Keratinocyte (primary cell): ENCODE results near the gene ASAP3. TPM values are rescaled to one million over a fixed set of nuclear protein-coding genes. Genes with fewer than 3 reads are reported as not detected.

Source experiments
- DNase-seq: peaks from one replicate; pipeline ENCODE4 v3.0.0-alpha.2; 2011; ENCODE audit warnings: low read depth, missing footprints, low spot score
- FAIRE-seq: peaks from 2 replicates; lab custom pipeline; 2011; peaks lifted over from hg19 to GRCh38; lab: Jason Lieb, UNC
- H2AFZ ChIP-seq: 2 replicates; pipeline ENCODE4 v1.6.0; 2012; ENCODE audit warnings: low read length, control low read depth, inconsistent platforms; ENCODE audit not compliant: control insufficient read depth
- H3K27ac ChIP-seq: 2 replicates; pipeline ENCODE4 v1.5.1; 2011; ENCODE audit warnings: low read length; ENCODE audit not compliant: control insufficient read depth, insufficient read depth
- H3K27me3 ChIP-seq: 3 replicates; pipeline ENCODE4 v1.6.0; 2011; ENCODE audit warnings: low read length; ENCODE audit not compliant: control insufficient read depth, insufficient read depth; ENCODE audit errors: extremely low read depth
- H3K36me3 ChIP-seq, 2 experiments: 2 replicates in 1 of 2; 3 replicates in 1 of 2; pipeline ENCODE4 v1.5.1; 2011; ENCODE audit warnings: low read length in 2 of 2, mild to moderate bottlenecking in 1 of 2; ENCODE audit not compliant: control insufficient read depth in 2 of 2, insufficient read depth in 2 of 2; ENCODE audit errors: extremely low read depth in 1 of 2
- H3K4me1 ChIP-seq: 3 replicates; pipeline ENCODE4 v1.5.1; 2011; ENCODE audit warnings: low read length; ENCODE audit not compliant: control insufficient read depth, insufficient read depth; ENCODE audit errors: extremely low read depth
- H3K4me2 ChIP-seq: 3 replicates; pipeline ENCODE4 v1.6.0; 2011; ENCODE audit warnings: low read depth, low read length; ENCODE audit not compliant: control insufficient read depth, insufficient read depth; ENCODE audit errors: extremely low read depth
- H3K4me3 ChIP-seq, 3 experiments: fragments of 200-600 bp in 1 of 3; sonication (generic) in 1 of 3; 2 replicates in 2 of 3; 3 replicates in 1 of 3; pipeline ENCODE4 v1.5.1; 2011 to 2016; ENCODE audit warnings: low read length in 3 of 3, mild to moderate bottlenecking in 3 of 3, control low read depth in 2 of 3, inconsistent platforms in 1 of 3, low read depth in 1 of 3, mixed read lengths in 1 of 3, mixed run types in 1 of 3, moderate library complexity in 1 of 3; ENCODE audit not compliant: control insufficient read depth in 2 of 3, insufficient read depth in 2 of 3; ENCODE audit errors: extremely low read depth in 1 of 3
- H3K79me2 ChIP-seq: 2 replicates; pipeline ENCODE4 v1.6.0; 2012; ENCODE audit warnings: low read length; ENCODE audit not compliant: control insufficient read depth, insufficient read depth
- H3K9ac ChIP-seq: 3 replicates; pipeline ENCODE4 v1.6.0; 2011; ENCODE audit warnings: low read length; ENCODE audit not compliant: control insufficient read depth, insufficient read depth; ENCODE audit errors: extremely low read depth
- H3K9me1 ChIP-seq: 3 replicates; pipeline ENCODE4 v1.6.0; 2011; ENCODE audit warnings: low read length; ENCODE audit not compliant: control insufficient read depth, insufficient read depth; ENCODE audit errors: extremely low read depth
- H3K9me3 ChIP-seq: 2 replicates; pipeline ENCODE4 v1.5.1; 2012; ENCODE audit warnings: low read depth, low read length; ENCODE audit not compliant: control insufficient read depth
- H4K20me1 ChIP-seq: 3 replicates; pipeline ENCODE4 v1.6.0; 2011; ENCODE audit warnings: low read length; ENCODE audit not compliant: control insufficient read depth, insufficient read depth; ENCODE audit errors: extremely low read depth
- EZH2 ChIP-seq: IDR thresholded peaks from one replicate; pipeline ENCODE4 v1.6.1; 2012; ENCODE audit warnings: inconsistent platforms, mild to moderate bottlenecking, low read length, moderate library complexity
- dilution Hi-C: fragments of 300-500 bp; cut with MboI; formaldehyde crosslinking; loops from one replicate; pipeline ENCODE4 v1.7.0; 2020; ENCODE audit warnings: low sequenced_read_pairs; ENCODE audit not compliant: extremely low pct_ligation_motif_present
- polyA plus RNA-seq, 5 experiments: library from polyadenylated mRNA; depleted of rRNA in 3 of 5; stranded (reverse) in 3 of 5; stranded (forward) in 1 of 5; unstranded in 1 of 5; fragments of >200 nt; gene quantifications; 1 replicate in 1 of 5; 2 replicates in 3 of 5; 3 replicates in 1 of 5; pipeline versions ENCODE4 v1.2.1 to v1.2.3, GENCODE V29; 2011 to 2012; ENCODE audit warnings: missing spikeins in 2 of 5, low read depth in 1 of 5, low replicate concordance in 1 of 5
- TF ChIP-seq, protein P1 (sequence below), 3 experiments: IDR thresholded peaks in 1 of 3; conservative IDR thresholded peaks in 1 of 3; optimal IDR thresholded peaks in 1 of 3; 2 replicates in 2 of 3; 3 replicates in 1 of 3; pipeline versions ENCODE3 to v1.5.1; 2011; ENCODE audit warnings: low read length in 3 of 3, mild to moderate bottlenecking in 3 of 3, moderate library complexity in 2 of 3, control low read depth in 1 of 3, inconsistent platforms in 1 of 3; ENCODE audit not compliant: insufficient read depth in 2 of 3; ENCODE audit errors: extremely low read depth in 1 of 3

ASAP3 gene
- polyA plus RNA-seq, 1 donor (not counting 4 experiments of a cell fraction or from before 2014, with no cell fraction given), result 11.4 TPM

DNA sequence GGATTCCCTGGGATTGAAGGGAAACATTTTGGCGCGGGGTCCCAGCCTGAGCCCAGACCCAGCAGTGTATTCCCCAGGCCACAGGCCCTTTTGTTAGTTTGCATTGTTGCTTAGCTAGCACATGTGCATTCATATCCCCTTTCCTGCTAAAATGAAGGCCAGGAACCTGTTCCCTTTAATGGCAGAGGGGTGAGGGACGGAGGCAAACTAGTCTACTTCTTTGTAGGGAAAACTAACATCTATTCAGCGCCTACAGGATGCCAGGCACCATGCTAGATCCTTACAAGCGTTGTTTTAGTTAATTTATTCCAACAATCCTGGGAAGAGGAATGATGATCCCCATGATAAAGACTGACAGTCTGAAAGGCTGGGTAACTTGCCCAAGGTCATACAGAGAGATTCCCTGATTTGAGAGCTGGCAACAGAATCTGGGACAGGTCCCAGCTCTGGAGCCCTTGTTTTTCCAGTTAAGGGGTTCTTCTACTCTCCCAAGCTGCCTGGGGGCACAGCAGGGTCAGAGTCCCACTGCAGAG, 47.6 kb upstream of the ASAP3 start:
- Histone ChIP-seq H3K27me3 (peaks cover 15% of the 10 kb centered on the region), H3K4me1 (peaks cover 38% of the 10 kb centered on the region), H3K9me3 (no peaks in the 10 kb centered on the region), H2AFZ (peak overlapping the region; percentile 78), H3K9ac (peak overlapping the region; percentile 13), H4K20me1 (no peaks in the 10 kb centered on the region), H3K36me3 (no peaks in the 10 kb centered on the region), H3K9me1 (peaks cover 2% of the 10 kb centered on the region), H3K27ac (no peak overlapping the region), H3K79me2 (no peaks in the 10 kb centered on the region), H3K4me2 (peak overlapping the region; percentile 76), H3K4me3 (peak overlapping the region in 1 of 3 experiments; percentile 52)
- DNase-seq (no peak), FAIRE-seq (no peak)
- dilution Hi-C loops, result no loop called here
- TF ChIP-seq EZH2, result no peak
- TF ChIP-seq, protein P1, sequence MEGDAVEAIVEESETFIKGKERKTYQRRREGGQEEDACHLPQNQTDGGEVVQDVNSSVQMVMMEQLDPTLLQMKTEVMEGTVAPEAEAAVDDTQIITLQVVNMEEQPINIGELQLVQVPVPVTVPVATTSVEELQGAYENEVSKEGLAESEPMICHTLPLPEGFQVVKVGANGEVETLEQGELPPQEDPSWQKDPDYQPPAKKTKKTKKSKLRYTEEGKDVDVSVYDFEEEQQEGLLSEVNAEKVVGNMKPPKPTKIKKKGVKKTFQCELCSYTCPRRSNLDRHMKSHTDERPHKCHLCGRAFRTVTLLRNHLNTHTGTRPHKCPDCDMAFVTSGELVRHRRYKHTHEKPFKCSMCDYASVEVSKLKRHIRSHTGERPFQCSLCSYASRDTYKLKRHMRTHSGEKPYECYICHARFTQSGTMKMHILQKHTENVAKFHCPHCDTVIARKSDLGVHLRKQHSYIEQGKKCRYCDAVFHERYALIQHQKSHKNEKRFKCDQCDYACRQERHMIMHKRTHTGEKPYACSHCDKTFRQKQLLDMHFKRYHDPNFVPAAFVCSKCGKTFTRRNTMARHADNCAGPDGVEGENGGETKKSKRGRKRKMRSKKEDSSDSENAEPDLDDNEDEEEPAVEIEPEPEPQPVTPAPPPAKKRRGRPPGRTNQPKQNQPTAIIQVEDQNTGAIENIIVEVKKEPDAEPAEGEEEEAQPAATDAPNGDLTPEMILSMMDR (optimal IDR thresholded peaks at IDR 0.05 in 1 of 3, IDR thresholded peaks at IDR 0.05 in 1 of 3, conservative IDR thresholded peaks at IDR 0.05 in 1 of 3; ENCODE audit: extremely low read depth in 1 of 3, insufficient read depth in 2 of 3, low read length in 3 of 3), result no peak

DNA sequence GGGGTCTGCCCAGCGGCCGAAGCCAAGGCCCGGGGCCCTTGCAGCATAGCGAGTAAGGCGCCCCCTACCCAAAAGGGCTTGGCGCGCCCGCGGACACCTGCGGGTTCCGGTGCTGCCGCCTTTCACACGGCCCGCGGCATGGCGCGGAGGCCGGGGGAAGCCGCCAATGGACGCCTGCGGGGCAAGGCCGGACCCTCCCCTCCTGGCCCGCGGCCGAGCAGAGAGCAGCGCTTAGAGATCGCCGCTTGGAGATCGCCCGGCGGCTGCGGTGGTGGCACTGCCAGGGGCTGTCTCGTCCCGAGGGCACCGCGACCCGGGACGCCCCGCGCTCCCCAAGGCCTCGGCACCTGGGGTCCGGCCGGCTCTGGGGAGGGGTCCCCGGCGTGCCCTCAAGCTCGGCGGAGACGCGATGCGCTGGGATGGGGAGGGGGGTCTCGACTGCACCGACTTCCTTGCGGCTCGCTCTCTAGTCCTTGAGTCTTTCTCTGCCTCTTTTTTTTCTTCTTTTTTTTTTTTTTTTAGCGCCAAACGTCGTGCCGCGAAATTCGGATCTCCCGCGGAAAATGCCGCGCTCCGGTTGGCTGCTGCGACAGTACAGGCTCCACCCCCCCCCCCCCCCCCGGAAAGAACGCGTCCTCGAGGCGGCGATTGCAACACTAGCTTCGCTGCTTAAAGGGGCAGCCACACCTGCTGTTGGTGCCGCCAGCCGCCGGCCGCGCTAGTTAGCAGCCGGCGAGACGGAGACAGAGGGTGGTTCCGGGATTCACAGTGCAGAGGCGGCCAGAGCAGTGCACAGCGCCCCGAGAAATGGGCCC, 47.0 kb upstream of the ASAP3 start, which contains the start of gene E2F2:
Gene E2F2 (minus strand): TSS at position 487 of the 815 bp plus-strand sequence. CDS start 440 bp downstream, at position 47.
- Histone ChIP-seq H3K4me1 (peaks cover 38% of the 10 kb centered on the region), H3K36me3 (no peaks in the 10 kb centered on the region), H3K9ac (peak within 1 kb of the TSS; percentile 44), H3K9me1 (peaks cover 2% of the 10 kb centered on the region), H3K9me3 (no peaks in the 10 kb centered on the region), H3K4me2 (peak within 1 kb of the TSS; percentile 83), H3K4me3 (peak within 1 kb of the TSS; percentile 34 to 53 (median 50)), H3K79me2 (no peaks in the 10 kb centered on the region), H4K20me1 (no peaks in the 10 kb centered on the region), H3K27me3 (peaks cover 15% of the 10 kb centered on the region), H2AFZ (peak within 1 kb of the TSS; percentile 78), H3K27ac (no peak within 1 kb of the TSS)
- TF ChIP-seq EZH2, result no peak
- TF ChIP-seq, protein P1 (optimal IDR thresholded peaks at IDR 0.05 in 1 of 3, IDR thresholded peaks at IDR 0.05 in 1 of 3, conservative IDR thresholded peaks at IDR 0.05 in 1 of 3; ENCODE audit: extremely low read depth in 1 of 3, insufficient read depth in 2 of 3, low read length in 3 of 3), result peak in 1 of 3 experiments; percentile 43
- DNase-seq (no peak), FAIRE-seq (no peak)
- dilution Hi-C loops, result no loop called here
